Muscle of back (tissue), 11 donors: ENCODE data around the gene SPTLC3. TPM values are rescaled to one million over a fixed set of nuclear protein-coding genes. Genes with fewer than 3 reads are reported as not detected.

Experiments used
- DNase-seq, 3 donors: peaks; one replicate each; pipeline versions ENCODE4 v3.0.0 to v3.0.0-alpha.2; 2013
- polyA plus RNA-seq, 10 donors: library from polyadenylated mRNA; unstranded; fragments of 120-200 nt; gene quantifications; one replicate each; pipeline ENCODE4 v1.2.1, GENCODE V29; 2013; ENCODE audit not compliant: insufficient read length in 10 of 10

Gene SPTLC3
- polyA plus RNA-seq, 10 donors: 2.3 to 4.8 (median 2.9) TPM

- no peak for DNase-seq
These were observed 86.2 kb downstream of the SPTLC3 start for GRCh38 chr20:13094976-13095375.

DNA sequence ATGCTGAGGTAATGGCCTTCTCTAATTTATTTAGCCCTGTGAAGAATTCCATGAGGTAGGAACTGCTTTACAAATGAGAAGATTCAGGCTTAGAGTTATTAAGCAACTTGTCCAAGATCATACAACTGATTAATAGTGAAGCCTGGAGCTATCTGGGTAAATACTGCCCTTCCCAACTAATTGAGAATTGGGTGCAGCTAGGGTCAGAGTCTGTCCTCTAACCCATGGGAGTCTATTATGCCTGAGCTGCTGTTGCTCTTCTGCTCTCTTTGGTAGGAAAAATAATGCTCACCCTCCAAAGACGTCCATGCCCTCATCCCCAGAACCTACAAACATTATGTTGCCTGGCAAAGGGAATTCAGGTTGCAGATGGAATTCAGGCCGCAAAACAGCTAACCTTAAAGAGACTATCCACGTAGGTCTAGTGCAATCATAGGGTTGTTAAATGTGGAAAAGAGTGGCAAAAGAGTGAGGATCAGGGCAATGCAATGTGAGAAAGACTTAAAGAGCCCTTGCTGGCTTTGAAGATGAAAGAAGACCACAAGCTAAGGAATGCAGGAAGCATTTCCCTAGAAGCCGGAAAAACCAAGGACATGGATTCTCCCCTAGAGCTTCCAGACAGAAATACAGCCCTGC is 90.1 kb downstream of the SPTLC3 start:
- DNase-seq: no peak

DNA sequence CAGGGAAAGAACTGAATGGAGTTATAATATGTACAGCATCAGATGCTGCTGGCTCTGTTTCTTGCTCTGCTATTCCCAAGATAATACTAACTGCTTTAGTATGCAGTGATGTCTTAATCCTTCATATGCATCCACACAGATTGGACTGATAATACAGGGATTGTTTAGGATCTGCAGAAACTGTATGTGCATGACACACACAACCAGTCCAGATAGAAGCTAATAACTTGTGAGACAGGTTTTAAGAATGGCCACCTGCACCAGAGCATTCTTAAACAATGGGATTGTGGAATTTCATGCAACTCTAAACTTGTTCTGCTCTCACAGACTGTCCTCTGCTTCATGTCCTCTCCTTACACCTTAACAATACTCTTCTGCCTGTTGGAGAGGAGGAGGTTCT is 90.9 kb downstream of the SPTLC3 start:
- DNase-seq: no peak

GRCh38 chr20:13101276-13101675 is 92.5 kb downstream of the SPTLC3 start:
- no peak for DNase-seq

- no peak for DNase-seq
These were observed 92.9 kb downstream of the SPTLC3 start for GRCh38 chr20:13101706-13102105.

DNA sequence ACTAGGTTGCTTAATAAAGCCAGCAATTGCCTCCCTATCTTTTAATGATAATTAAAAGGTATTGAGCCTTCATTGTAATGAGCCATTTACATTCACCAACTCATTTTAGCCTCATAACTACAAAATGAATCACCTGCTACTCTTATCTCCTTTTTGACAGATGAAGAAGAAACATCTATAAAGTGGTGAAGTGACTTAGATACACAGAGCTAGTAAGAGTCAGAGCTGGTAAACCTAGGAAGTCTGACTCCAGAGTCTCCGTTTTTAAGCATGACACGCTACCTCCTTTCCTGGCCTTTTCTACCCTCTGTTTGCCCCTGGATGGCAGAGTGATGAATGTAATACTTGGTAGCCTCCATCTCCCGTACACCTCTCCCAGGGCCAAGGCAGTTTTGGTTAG is 93.5 kb downstream of the SPTLC3 start:
- DNase-seq: no peak

GRCh38 chr20:13102694-13103093 is 93.9 kb downstream of the SPTLC3 start:
- DNase-seq: no peak

GRCh38 chr20:13105039-13105438 is 96.3 kb downstream of the SPTLC3 start:
- peak in 2 of 3 donors; percentile 14 to 52 for DNase-seq

GRCh38 chr20:13105864-13106457 is 97.2 kb downstream of the SPTLC3 start:
- peak; percentile 15 to 51 (median 34) for DNase-seq

DNA sequence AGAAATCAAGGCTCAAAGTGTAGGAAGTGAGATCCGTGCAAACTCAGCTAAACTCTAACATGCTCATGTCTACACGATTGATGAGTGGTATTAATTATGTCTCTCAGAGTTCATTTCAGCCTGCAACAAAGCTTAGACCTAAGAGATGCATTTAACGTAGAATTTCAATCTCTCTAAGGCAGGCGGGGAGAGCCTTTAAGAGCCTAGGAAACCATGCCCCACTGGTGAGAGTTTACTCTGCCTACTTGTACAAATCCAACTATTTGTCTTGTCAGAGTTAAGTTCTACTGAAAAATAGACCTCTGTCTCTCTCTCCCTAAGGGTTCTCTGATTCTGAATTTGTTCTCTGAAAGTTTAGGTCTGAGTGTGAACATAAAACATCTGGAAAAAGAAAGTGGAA is 100.9 kb downstream of the SPTLC3 start:
- no peak for DNase-seq

DNA sequence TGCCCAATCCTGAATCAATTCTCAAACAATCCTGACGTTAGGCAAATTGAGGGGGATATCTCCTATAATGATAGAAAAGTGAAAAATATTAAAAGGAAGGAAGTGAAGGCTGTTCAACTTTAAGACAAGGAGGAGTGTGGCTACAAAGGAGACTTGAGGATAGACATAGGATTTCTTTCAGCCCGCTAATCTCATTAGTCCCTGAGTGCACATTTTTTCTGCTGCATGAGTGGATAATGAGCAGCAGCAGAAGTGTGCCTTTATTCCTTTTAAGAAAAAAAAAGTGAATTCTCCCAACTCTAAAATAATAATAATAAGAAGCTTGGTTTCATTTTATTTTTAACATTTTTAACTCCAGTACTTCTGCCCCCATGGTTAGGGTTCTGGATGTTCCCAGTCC is 102.0 kb downstream of the SPTLC3 start:
- DNase-seq: no peak

DNA sequence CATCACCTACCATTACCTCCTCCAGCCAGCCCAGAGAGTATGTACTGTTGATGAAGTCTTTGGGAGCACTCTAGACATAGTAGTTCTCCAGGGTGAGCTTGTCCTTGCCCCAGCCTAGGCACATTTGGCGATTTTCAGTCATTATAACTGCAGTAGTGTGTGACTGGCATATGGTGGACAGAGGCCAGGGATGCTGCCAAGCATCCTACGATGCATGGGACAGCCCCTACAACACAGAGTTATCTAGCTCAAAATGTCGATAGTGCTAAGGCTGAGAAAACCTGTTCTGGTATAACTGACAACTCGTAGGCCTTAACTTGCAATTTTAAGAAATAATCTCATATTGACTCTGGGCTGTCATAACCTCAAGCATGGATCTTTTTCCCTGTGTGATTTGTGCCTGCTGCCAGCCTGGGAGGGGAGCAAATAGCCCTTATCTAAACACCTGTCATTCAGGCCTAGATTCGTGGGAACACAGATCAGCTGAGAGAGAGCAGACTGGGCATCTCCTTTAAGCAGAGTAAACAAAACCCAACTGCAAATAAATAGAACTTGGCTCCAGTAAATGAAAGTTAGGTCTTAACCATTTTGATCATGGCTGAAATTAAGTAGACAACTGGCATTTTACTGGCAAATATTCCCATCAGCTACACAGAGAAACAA is 102.6 kb downstream of the SPTLC3 start:
- DNase-seq: no peak

- DNase-seq: no peak
These were observed 105.0 kb downstream of the SPTLC3 start for GRCh38 chr20:13113731-13114130.

GRCh38 chr20:13117200-13117599 is 108.4 kb downstream of the SPTLC3 start:
- no peak for DNase-seq

DNA sequence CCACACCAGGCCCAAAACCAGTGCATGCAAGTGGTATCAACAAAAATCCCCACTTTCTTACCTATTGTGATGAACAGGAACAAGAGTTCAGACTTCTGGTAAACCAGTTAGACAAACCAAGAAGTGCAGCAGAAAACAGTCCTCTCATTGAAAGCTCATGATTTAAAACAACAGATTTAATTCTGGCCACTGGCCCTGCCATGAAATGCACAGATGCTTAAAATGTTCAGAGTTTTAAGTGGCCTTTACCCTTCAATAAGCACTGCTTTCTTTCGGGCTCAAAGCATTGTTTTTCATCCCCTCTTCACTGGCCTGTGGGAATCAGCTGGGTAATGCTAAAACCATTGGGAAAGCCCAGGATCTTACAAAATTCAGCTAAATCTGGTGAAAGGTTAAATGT is 109.9 kb downstream of the SPTLC3 start:
- DNase-seq: no peak

- DNase-seq: peak; percentile 66 to 85 (median 77)
These were observed 110.8 kb downstream of the SPTLC3 start for GRCh38 chr20:13119583-13119982.

- no peak for DNase-seq
These were observed 111.7 kb downstream of the SPTLC3 start for GRCh38 chr20:13120471-13120870.

- DNase-seq: no peak
These were observed 113.2 kb downstream of the SPTLC3 start for GRCh38 chr20:13121840-13122515.

DNA sequence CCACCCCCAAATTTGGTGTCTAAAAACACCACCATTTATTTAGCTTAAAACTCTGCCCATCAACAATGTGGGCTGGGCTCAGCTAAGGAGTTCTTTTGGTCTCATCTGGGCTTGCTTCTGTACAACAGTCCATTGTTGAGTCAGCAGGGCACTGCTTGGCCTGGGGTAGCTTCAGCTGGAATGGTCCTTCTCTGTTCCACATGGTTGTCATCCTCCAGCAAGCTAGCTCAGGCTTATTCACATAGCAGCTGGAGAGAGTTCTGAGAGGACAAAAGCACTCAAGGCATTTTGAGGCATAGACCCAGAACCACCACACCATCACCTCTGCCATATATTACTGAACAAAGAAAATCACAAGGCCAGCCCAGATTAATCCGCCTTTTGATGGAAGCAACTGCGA is 116.7 kb downstream of the SPTLC3 start:
- DNase-seq: no peak

DNA sequence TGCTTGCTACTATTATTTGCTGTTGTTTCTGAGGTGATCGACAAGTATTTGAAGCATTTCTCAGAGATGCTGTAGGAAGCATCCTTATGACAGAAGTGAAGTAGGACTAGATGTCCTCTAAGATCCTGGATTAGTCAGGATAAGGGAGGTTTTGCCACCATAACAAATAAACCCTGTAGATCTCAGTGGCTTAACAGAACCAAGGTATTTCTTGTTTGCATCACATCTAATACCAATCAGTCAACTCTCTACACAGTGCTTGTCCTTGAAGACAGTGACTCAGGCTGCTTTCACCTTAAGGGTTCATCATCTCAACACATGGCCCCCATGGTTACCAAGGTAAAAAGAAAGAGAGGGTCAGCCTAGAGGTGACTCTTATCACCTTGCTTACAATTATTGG is 119.4 kb downstream of the SPTLC3 start:
- no peak for DNase-seq

- DNase-seq: no peak
These were observed 121.4 kb downstream of the SPTLC3 start for GRCh38 chr20:13130061-13130706.

DNA sequence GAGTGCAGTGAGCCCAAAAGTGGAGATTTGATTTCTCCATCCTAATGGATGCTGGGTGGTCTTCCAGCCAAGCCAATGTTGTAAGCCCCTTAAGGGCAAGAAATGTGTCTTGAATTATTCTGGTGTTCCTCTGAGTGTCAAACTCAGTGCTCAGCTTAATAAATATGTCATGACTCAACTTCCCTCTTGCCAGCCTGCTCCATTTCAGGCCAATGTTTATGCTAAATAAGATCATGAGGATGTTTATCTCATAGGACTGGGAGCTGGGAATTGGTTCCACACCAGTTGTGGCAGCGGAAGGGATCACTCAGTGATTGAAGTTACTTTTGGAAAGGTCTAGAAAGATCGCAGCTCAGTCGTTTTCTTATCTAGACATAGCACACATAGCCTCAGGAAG is 121.9 kb downstream of the SPTLC3 start:
- DNase-seq: no peak
